ENCODE results near the gene PRTG. TPM values are rescaled to one million over a fixed set of nuclear protein-coding genes. Genes with fewer than 3 reads are reported as not detected.

The PRTG gene
- total and polyA plus RNA-seq, 2 experiments from 2014 or later = under 0.01 TPM; not detected in 1

- no peak for TF ChIP-seq EZH2phosphoT487 (IDR thresholded peaks at IDR 0.05; ENCODE audit: insufficient read depth, low read depth)
- peak overlapping the region; percentile 59; the same call in 1 of the 2 replicates for H3K27ac ChIP-seq
- no peaks in the 10 kb centered on the region; the same call in 1 of the 2 replicates for H4K20me1 ChIP-seq (ENCODE audit: insufficient read depth)
- H3K27me3 ChIP-seq (replicated peaks; ENCODE audit: insufficient read depth) = no peaks in the 10 kb centered on the region
- no peaks in the 10 kb centered on the region for H3K9me2 ChIP-seq (ENCODE audit: insufficient read depth)
- peaks cover 38% of the 10 kb centered on the region for H3K79me2 ChIP-seq (ENCODE audit: insufficient read depth)
- H3K4me3 ChIP-seq = peak overlapping the region; percentile 84
- no peaks in the 10 kb centered on the region for H3K9me3 ChIP-seq (ENCODE audit: low read depth)
- peak overlapping the region; percentile 82 for H2AFZ ChIP-seq
- no peaks in the 10 kb centered on the region for H3F3A ChIP-seq (ENCODE audit: insufficient read depth)
- 2% methylated on average over 42 to 62 of the region's 65 CpGs for WGBS, 2 experiments (ENCODE audit: low coverage in 1 of 2, low lambda C conversion rate in 2 of 2, missing lambda C conversion rate in 2 of 2)
- peaks cover 10% of the 10 kb centered on the region; the same call in 1 of the 2 replicates for H3K4me1 ChIP-seq (ENCODE audit: insufficient read depth)
- DNase-seq = peak; percentile 77
- H3K9ac ChIP-seq = peak overlapping the region; percentile 82
- in situ Hi-C loops (cut with MboI) = no loop called here
- peak overlapping the region; percentile 82 for H3K4me2 ChIP-seq (ENCODE audit: unreplicated experiment)
- H3K36me3 ChIP-seq (ENCODE audit: low read depth) = no peaks in the 10 kb centered on the region
Measured at GRCh38 chr15:55587321-55588069, 155.5 kb downstream of the PRTG start.

DNA sequence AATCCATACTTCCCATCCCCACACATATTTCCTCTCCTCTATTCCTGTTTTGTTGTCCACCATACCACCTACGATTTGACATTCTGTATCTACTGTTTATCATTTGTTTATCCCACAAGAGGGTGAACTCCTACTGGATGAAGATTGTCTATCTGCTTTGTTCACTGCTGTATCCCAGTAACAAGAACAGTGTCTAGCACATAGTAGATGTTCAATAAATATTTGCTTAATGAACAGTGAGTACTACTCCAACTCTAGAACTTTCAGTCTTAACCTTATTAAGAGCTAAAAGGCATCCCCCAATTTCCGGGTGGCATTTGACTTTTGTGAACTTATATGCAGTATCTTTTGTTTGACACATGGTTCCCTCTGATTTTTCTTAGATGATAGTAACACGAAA, 156.1 kb downstream of the PRTG start:
- Histone ChIP-seq H3K9me2 (ENCODE audit: insufficient read depth) (no peaks in the 10 kb centered on the region), H3K4me2 (ENCODE audit: unreplicated experiment) (peak overlapping the region; percentile 82), H3K27ac (no peak overlapping the region), H3K9ac (peak overlapping the region; percentile 82), H3K4me3 (peak overlapping the region; percentile 84), H3K4me1 (ENCODE audit: insufficient read depth) (peaks cover 10% of the 10 kb centered on the region; the same call in 1 of the 2 replicates), H3K79me2 (ENCODE audit: insufficient read depth) (peaks cover 40% of the 10 kb centered on the region), H4K20me1 (ENCODE audit: insufficient read depth) (no peaks in the 10 kb centered on the region; the same call in 1 of the 2 replicates), H2AFZ (peak overlapping the region; percentile 82), H3K27me3 (replicated peaks; ENCODE audit: insufficient read depth) (no peaks in the 10 kb centered on the region), H3K9me3 (ENCODE audit: low read depth) (no peaks in the 10 kb centered on the region), H3K36me3 (ENCODE audit: low read depth) (no peaks in the 10 kb centered on the region), H3F3A (ENCODE audit: insufficient read depth) (no peaks in the 10 kb centered on the region)
- peak; percentile 16 for DNase-seq
- in situ Hi-C loops (cut with MboI) = no loop called here
- TF ChIP-seq EZH2 (IDR thresholded peaks at IDR 0.05; ENCODE audit: insufficient read depth, poor library complexity, severe bottlenecking) (no peak), EZH2phosphoT487 (IDR thresholded peaks at IDR 0.05; ENCODE audit: insufficient read depth, low read depth) (no peak)
- WGBS, 2 experiments (ENCODE audit: low coverage in 1 of 2, low lambda C conversion rate in 2 of 2, missing lambda C conversion rate in 2 of 2) = 41 to 46% methylated on average over 3 of the region's 3 CpGs

DNA sequence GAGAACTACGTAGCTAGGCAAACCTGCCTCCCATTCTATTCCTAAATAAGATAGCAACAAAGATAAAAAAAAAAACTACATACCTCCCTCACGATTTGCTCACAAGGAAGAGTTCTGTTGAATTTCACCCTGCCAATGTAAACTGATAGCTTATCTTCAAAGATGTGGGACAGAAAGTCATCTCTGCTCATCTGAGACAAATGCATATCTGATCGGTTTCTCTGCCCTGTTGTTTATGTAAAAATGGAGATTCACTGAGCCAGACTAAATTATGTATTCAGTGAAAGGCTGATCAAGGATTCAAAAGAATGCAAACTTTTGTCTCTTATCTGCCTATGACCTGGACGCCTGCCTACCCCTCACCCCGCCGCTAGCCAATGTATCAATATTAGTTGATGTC, 166.0 kb downstream of the PRTG start:
- Histone ChIP-seq H3K27me3 (replicated peaks; ENCODE audit: insufficient read depth) (no peaks in the 10 kb centered on the region), H3K4me1 (ENCODE audit: insufficient read depth) (no peaks in the 10 kb centered on the region), H4K20me1 (ENCODE audit: insufficient read depth) (no peaks in the 10 kb centered on the region), H3K27ac (no peak overlapping the region), H3K9ac (no peak overlapping the region), H3K4me2 (ENCODE audit: unreplicated experiment) (no peak overlapping the region), H3F3A (ENCODE audit: insufficient read depth) (no peaks in the 10 kb centered on the region), H2AFZ (no peak overlapping the region), H3K79me2 (ENCODE audit: insufficient read depth) (no peaks in the 10 kb centered on the region), H3K9me3 (ENCODE audit: low read depth) (no peaks in the 10 kb centered on the region), H3K9me2 (ENCODE audit: insufficient read depth) (no peaks in the 10 kb centered on the region), H3K4me3 (no peak overlapping the region), H3K36me3 (ENCODE audit: low read depth) (no peaks in the 10 kb centered on the region)
- WGBS, 2 experiments (ENCODE audit: low coverage in 1 of 2, low lambda C conversion rate in 2 of 2, missing lambda C conversion rate in 2 of 2) = 90 to 91% methylated on average over 6 of the region's 6 CpGs
- no peak for TF ChIP-seq EZH2phosphoT487 (IDR thresholded peaks at IDR 0.05; ENCODE audit: insufficient read depth, low read depth)
- TF ChIP-seq EZH2 (IDR thresholded peaks at IDR 0.05; ENCODE audit: insufficient read depth, poor library complexity, severe bottlenecking) = no peak
- no peak for DNase-seq
- in situ Hi-C loops (cut with MboI) = no loop called here

DNA sequence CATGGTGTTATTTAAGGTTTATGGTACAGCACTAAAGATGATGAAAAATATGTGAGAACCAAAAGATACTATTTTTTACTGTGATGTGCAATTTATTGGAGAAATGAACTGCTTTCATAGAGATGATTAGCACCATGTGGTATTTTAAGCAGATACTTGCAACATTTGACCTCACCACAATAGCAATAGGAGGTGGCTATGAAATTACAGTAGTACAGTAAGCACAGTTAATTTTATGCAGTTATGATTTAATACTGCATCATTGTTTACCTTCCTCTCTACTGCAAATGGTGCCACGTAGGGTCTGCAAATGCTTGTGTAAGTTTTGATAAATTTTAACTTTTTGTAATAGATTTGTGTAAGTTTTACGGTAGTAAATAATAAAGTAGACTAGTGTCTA, 168.9 kb downstream of the PRTG start:
- Histone ChIP-seq H3K36me3 (ENCODE audit: low read depth) (no peaks in the 10 kb centered on the region), H3K4me2 (ENCODE audit: unreplicated experiment) (no peak overlapping the region), H3K27ac (no peak overlapping the region), H3K4me1 (ENCODE audit: insufficient read depth) (no peaks in the 10 kb centered on the region), H2AFZ (no peak overlapping the region), H3K9me2 (ENCODE audit: insufficient read depth) (no peaks in the 10 kb centered on the region), H3K4me3 (no peak overlapping the region), H3K79me2 (ENCODE audit: insufficient read depth) (no peaks in the 10 kb centered on the region), H3K27me3 (replicated peaks; ENCODE audit: insufficient read depth) (no peaks in the 10 kb centered on the region), H3K9me3 (ENCODE audit: low read depth) (no peaks in the 10 kb centered on the region), H3K9ac (no peak overlapping the region), H3F3A (ENCODE audit: insufficient read depth) (no peaks in the 10 kb centered on the region), H4K20me1 (ENCODE audit: insufficient read depth) (no peaks in the 10 kb centered on the region)
- WGBS, 2 experiments (ENCODE audit: low coverage in 1 of 2, low lambda C conversion rate in 2 of 2, missing lambda C conversion rate in 2 of 2) = 73 to 79% methylated on average over 2 of the region's 2 CpGs
- in situ Hi-C loops (cut with MboI) = no loop called here
- no peak for DNase-seq
- TF ChIP-seq EZH2phosphoT487 (IDR thresholded peaks at IDR 0.05; ENCODE audit: insufficient read depth, low read depth) (no peak), EZH2 (IDR thresholded peaks at IDR 0.05; ENCODE audit: insufficient read depth, poor library complexity, severe bottlenecking) (no peak)

Measured in GM23248 (cell line).